Epithelial cell of proximal tubule (primary cell): ENCODE data around the gene PRPF8. TPM values are rescaled to one million over a fixed set of nuclear protein-coding genes. Genes with fewer than 3 reads are reported as not detected.
"Not testable (repeated sequence)": the region's sequence is repeated elsewhere in the genome, so short reads cannot be mapped to it uniquely, and the experiment has no call there.

Source experiments
- DNase-seq: peaks from one replicate; pipeline ENCODE4 v3.0.0-alpha.2; 2011; ENCODE audit warnings: low read depth
- H3K4me3 ChIP-seq: 2 replicates; pipeline ENCODE4 v1.5.1; 2011; ENCODE audit warnings: low read depth, mild to moderate bottlenecking, low read length
- total RNA-seq: library from RNA; depleted of rRNA; stranded (reverse); fragments of >200 nt; gene quantifications from 2 replicates; pipeline ENCODE4 v1.2.3, GENCODE V29; 2015
- TF ChIP-seq, protein P1 (sequence below): conservative IDR thresholded peaks from 2 replicates; pipeline ENCODE4 v1.5.1; 2012; ENCODE audit warnings: low read depth, mild to moderate bottlenecking, low read length

Gene PRPF8
- total RNA-seq, 1 donor from 2014 or later = 119 TPM

- no peak overlapping the region for H3K4me3 ChIP-seq
- DNase-seq = no peak
- TF ChIP-seq, protein P1, sequence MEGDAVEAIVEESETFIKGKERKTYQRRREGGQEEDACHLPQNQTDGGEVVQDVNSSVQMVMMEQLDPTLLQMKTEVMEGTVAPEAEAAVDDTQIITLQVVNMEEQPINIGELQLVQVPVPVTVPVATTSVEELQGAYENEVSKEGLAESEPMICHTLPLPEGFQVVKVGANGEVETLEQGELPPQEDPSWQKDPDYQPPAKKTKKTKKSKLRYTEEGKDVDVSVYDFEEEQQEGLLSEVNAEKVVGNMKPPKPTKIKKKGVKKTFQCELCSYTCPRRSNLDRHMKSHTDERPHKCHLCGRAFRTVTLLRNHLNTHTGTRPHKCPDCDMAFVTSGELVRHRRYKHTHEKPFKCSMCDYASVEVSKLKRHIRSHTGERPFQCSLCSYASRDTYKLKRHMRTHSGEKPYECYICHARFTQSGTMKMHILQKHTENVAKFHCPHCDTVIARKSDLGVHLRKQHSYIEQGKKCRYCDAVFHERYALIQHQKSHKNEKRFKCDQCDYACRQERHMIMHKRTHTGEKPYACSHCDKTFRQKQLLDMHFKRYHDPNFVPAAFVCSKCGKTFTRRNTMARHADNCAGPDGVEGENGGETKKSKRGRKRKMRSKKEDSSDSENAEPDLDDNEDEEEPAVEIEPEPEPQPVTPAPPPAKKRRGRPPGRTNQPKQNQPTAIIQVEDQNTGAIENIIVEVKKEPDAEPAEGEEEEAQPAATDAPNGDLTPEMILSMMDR = no peak
Measured at GRCh38 chr17:1703063-1703462, 18.4 kb upstream of the PRPF8 start.

DNA sequence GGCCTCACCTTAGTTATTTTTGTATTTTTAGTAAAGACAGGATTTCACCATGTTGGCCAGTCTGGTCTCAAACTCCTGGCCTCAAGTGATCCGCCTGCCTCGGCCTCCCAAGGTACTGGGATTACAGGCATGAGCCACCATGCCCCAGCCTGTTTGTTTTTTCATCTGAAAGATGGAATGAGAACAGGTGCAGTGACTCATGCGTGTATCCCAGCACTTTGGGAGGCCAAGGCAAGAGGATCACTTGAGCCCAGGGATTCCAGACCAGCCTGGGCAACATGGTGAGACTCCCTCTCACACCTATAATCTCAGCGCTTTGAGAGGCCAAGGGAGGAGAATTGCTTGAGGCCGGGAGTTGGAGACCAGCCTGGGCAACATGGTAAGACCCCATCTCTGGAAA lies 15.2 kb upstream of the PRPF8 start:
- DNase-seq, H3K4me3 ChIP-seq: not testable (repeated sequence)

GRCh38 chr17:1697681-1698080 lies 13.0 kb upstream of the PRPF8 start:
- TF ChIP-seq, protein P1 = no peak
- DNase-seq = no peak
- no peak overlapping the region for H3K4me3 ChIP-seq

GRCh38 chr17:1695365-1695764 lies 10.7 kb upstream of the PRPF8 start:
- no peak overlapping the region for H3K4me3 ChIP-seq
- DNase-seq = no peak
- TF ChIP-seq, protein P1 = no peak

DNA sequence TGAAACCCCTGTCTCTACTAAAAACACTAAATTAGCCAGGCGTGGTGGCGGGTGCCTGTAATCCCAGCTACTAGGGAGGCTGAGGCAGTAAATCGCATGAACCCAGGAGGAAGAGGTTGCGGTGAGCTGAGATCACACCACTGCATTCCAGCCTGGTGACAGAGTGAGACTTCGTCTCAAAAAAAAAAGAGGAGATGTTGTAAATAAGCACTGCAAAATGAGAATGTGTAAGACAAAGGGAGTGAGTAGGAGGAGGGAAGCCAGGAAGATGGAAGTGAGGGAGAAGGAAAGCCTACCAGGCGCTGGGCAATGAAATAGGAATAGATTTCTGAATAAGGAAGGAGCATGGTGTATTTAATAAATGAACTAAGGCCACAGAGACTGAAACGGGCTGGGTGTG lies 8.7 kb upstream of the PRPF8 start:
- H3K4me3 ChIP-seq = no peak overlapping the region
- TF ChIP-seq, protein P1 = no peak
- no peak for DNase-seq

- TF ChIP-seq, protein P1 = no peak
- DNase-seq = no peak
- H3K4me3 ChIP-seq = no peak overlapping the region
Measured at GRCh38 chr17:1690544-1691221, 6.0 kb upstream of the PRPF8 start.

GRCh38 chr17:1688405-1688804 lies 3.7 kb upstream of the PRPF8 start:
- not testable (repeated sequence) for H3K4me3 ChIP-seq

GRCh38 chr17:1686086-1686485 lies 1.4 kb upstream of the PRPF8 start:
- DNase-seq = no peak
- H3K4me3 ChIP-seq = no peak overlapping the region
- TF ChIP-seq, protein P1 = no peak

More at GRCh38 chr17:1688405-1688804, 3.7 kb upstream of the PRPF8 start:
- not testable (repeated sequence) for DNase-seq
